ENCODE data around the gene GPR183. TPM values are rescaled to one million over a fixed set of nuclear protein-coding genes. Genes with fewer than 3 reads are reported as not detected.

Gene GPR183
- total RNA-seq, 3 donors from 2014 or later (not counting 1 experiment from before 2014, with no cell fraction given), result 20.0 to 47.0 (median 41.1) TPM

GRCh38 chr13:99350191-99350590 lies 43.0 kb upstream of the GPR183 start:
- Histone ChIP-seq H3K4me3 (ENCODE audit: low read length) (no peak overlapping the region), H3K27me3 (ENCODE audit: control insufficient read depth, insufficient read depth, low read length) (no peaks in the 10 kb centered on the region), H3K27ac (ENCODE audit: low read length) (no peak overlapping the region), H3K4me1 (ENCODE audit: control insufficient read depth, insufficient read depth, low read length) (peaks cover 62% of the 10 kb centered on the region), H3K9me3 (ENCODE audit: control insufficient read depth, insufficient read depth, low read length) (no peaks in the 10 kb centered on the region), H3K36me3 (ENCODE audit: control insufficient read depth, insufficient read depth, low read length) (peaks cover 18% of the 10 kb centered on the region)
- Mint-ChIP-seq H3K27me3 (ENCODE audit: low read depth in 2 of 2) (no peaks in the 10 kb centered on the region), H3K36me3 (peaks cover 32% of the 10 kb centered on the region), H3K27ac (peak overlapping the region; percentile 15 to 68), H3K4me1 (peaks cover 65 to 69% of the 10 kb centered on the region in 2 donors), H3K4me3 (no peak overlapping the region), H3K9me3 (no peaks in the 10 kb centered on the region)
- intact Hi-C loops (cut with micrococcal nuclease), result loop anchor here (5.0 to 10.0 kb wide), 2 partner anchors 43 to 175 kb away; partner anchors contain the start of gene GPR183
- no peak for ATAC-seq
- no peak for DNase-seq
- WGBS (ENCODE audit: insufficient coverage), result 100% methylated on average over 2 of the region's 2 CpGs
- TF ChIP-seq CTCF (IDR thresholded peaks at IDR 0.05), result no peak

GRCh38 chr13:99347911-99348451 lies 40.8 kb upstream of the GPR183 start:
- H3K4me1 ChIP-seq (ENCODE audit: control insufficient read depth, insufficient read depth, low read length), result peaks cover 47% of the 10 kb centered on the region
- H3K9me3 ChIP-seq (ENCODE audit: control insufficient read depth, insufficient read depth, low read length), result no peaks in the 10 kb centered on the region
- ATAC-seq, result no peak
- intact Hi-C loops (cut with micrococcal nuclease), result no loop called here
- no peak overlapping the region for H3K27ac ChIP-seq (ENCODE audit: low read length)
- H3K4me3 Mint-ChIP-seq, result no peak overlapping the region
- no peaks in the 10 kb centered on the region for H3K27me3 ChIP-seq (ENCODE audit: control insufficient read depth, insufficient read depth, low read length)
- no peak for TF ChIP-seq CTCF (IDR thresholded peaks at IDR 0.05)
- no peaks in the 10 kb centered on the region for H3K9me3 Mint-ChIP-seq
- peaks cover 28% of the 10 kb centered on the region for H3K36me3 ChIP-seq (ENCODE audit: control insufficient read depth, insufficient read depth, low read length)
- peaks cover 32% of the 10 kb centered on the region for H3K36me3 Mint-ChIP-seq
- WGBS (ENCODE audit: insufficient coverage), result 86% methylated on average over 8 of the region's 8 CpGs
- DNase-seq, result no peak
- H3K27ac Mint-ChIP-seq, result peak overlapping the region; percentile 31 to 38
- no peak overlapping the region for H3K4me3 ChIP-seq (ENCODE audit: low read length)
- no peaks in the 10 kb centered on the region for H3K27me3 Mint-ChIP-seq (ENCODE audit: low read depth in 2 of 2)
- H3K4me1 Mint-ChIP-seq, result peaks cover 47 to 53% of the 10 kb centered on the region in 2 donors

- H3K4me1 Mint-ChIP-seq, result peaks cover 42 to 50% of the 10 kb centered on the region in 2 donors
- H3K36me3 ChIP-seq (ENCODE audit: control insufficient read depth, insufficient read depth, low read length), result peaks cover 34% of the 10 kb centered on the region
- H3K36me3 Mint-ChIP-seq, result peaks cover 32% of the 10 kb centered on the region
These were observed 40.2 kb upstream of the GPR183 start for GRCh38 chr13:99347335-99347878.

More at GRCh38 chr13:99347335-99347878, 40.2 kb upstream of the GPR183 start:
- 68% methylated on average over 6 of the region's 6 CpGs for WGBS (ENCODE audit: insufficient coverage)
- no peaks in the 10 kb centered on the region for H3K27me3 Mint-ChIP-seq (ENCODE audit: low read depth in 2 of 2)
- Histone ChIP-seq H3K4me3 (ENCODE audit: low read length) (no peak overlapping the region), H3K27ac (ENCODE audit: low read length) (no peak overlapping the region), H3K4me1 (ENCODE audit: control insufficient read depth, insufficient read depth, low read length) (peaks cover 47% of the 10 kb centered on the region), H3K27me3 (ENCODE audit: control insufficient read depth, insufficient read depth, low read length) (no peaks in the 10 kb centered on the region), H3K9me3 (ENCODE audit: control insufficient read depth, insufficient read depth, low read length) (no peaks in the 10 kb centered on the region)
- no peak for TF ChIP-seq CTCF (IDR thresholded peaks at IDR 0.05)
- H3K9me3 Mint-ChIP-seq, result no peaks in the 10 kb centered on the region
- no peak overlapping the region for H3K4me3 Mint-ChIP-seq
- DNase-seq (no peak), ATAC-seq (no peak)
- peak overlapping the region in 1 of 2 donors; percentile 31 for H3K27ac Mint-ChIP-seq
- intact Hi-C loops (cut with micrococcal nuclease), result no loop called here

All from natural killer cell (primary cell).